Left lobe of liver (tissue), 2 donors: Measurements from ENCODE around the gene RAET1G. TPM values are rescaled to one million over a fixed set of nuclear protein-coding genes. Genes with fewer than 3 reads are reported as not detected.
"Not testable (repeated sequence)": the region's sequence is repeated elsewhere in the genome, so short reads cannot be mapped to it uniquely, and the experiment has no call there.

Experiments used
- ATAC-seq: fragments of 200-7000 bp; cut with Tn5 transposase; one replicate; pipeline ENCODE4 v1.9.1; 2020; ENCODE audit warnings: mild to moderate bottlenecking, moderate library complexity
- DNase-seq: peaks from one replicate; pipeline ENCODE4 v3.0.0-alpha.2; 2020; ENCODE audit warnings: low spot score
- total RNA-seq: library from RNA; stranded (reverse); gene quantifications from one replicate; pipeline ENCODE4 v1.2.1, GENCODE V29; 2021
- donor health status: DM: no; HTN: no; CAD: no; lungs with moderate emphysema.
- donor health status: DM: no; HTN: yes; CAD: no.

The RAET1G gene
- total RNA-seq, 1 donor from 2014 or later: not detected

DNA sequence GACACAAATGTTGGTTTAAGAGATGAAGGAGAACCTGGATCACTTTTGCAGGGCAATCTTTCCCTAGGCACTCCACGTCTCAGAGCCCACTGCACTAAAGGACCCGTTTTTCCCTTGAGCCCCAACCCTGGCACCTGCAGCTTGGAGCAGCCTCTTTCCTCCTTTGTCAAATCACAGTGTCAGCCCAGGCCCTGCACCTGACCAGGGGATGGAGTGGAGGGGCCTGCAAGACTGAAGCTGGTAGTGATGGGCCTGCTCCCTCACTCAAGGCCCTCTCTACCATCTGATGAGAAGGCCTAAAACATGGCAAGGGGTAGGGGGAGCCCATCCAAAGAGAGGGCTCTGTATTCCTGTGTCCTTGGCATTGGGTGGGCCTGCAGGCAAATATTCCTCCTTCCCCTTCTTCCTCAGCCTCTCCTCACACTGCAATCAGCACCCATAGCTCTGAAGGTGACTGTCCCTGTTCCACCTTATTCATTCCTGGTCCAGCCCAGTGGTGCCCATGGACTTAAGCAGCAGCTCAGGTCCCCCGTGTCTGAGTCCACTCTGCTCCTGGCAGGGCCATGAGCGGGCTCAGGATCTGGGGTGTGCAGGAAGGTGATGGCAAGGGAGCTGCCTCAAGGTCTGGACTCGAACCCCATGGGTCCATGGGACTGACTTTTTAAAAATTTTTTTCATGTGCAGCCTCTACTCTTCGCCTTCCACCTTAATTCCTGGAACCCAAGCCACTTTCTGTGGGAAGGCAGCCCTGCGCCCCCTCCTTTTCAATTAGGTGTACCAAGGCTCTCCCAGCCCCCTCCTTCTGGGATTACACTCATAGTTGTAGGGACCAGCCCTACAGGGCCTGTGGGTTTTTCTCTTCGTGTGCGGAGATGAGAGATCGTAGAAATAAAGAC lies 6.7 kb downstream of the RAET1G start:
- no peak for DNase-seq
- ATAC-seq: no peak

GRCh38 chr6:149913540-149914240 lies 9.2 kb downstream of the RAET1G start:
- DNase-seq: no peak
- no peak for ATAC-seq

DNA sequence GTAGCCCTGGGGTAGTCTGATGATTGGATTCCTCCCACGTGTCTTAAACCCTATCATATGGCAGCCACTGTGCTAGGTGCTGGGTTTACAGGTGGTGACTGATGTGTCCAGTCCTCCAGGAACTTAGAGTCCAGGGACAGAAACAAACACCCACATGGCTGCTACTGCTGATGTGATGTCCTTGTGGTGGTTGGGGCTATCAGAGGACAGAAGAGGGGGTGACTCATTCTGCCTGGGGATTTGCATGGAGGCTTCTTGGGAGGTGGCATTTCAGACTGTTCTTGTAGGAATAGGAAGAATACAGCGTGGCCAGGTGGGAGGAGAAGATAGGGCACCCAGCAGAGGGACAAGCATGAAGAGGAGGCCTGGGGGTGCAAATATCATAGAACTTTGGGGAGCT lies 9.8 kb downstream of the RAET1G start:
- ATAC-seq (no peak), DNase-seq (no peak)

DNA sequence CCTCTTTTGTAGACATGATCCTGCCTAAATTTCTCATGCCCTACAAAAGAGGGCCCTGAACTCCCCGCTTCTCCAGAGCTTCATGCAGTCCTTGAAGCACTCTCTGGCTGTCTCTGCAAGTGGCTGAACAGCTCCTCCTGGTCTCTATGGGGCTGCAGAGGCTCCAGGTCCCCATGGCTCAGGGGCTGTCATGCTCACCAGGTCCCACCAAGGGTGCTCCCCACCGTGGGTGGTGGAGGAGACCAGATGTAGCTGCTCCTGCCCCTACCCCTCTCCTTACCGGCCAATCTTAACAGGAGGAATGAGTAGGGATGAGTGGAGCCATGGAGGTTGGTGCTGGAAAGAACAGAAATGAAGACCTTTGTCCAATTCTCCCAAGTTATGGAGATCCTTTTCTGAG lies 10.2 kb downstream of the RAET1G start:
- DNase-seq, ATAC-seq: not testable (repeated sequence)

- ATAC-seq: no peak
- no peak for DNase-seq
Observed at GRCh38 chr6:149910721-149911151, 12.2 kb downstream of the RAET1G start.

DNA sequence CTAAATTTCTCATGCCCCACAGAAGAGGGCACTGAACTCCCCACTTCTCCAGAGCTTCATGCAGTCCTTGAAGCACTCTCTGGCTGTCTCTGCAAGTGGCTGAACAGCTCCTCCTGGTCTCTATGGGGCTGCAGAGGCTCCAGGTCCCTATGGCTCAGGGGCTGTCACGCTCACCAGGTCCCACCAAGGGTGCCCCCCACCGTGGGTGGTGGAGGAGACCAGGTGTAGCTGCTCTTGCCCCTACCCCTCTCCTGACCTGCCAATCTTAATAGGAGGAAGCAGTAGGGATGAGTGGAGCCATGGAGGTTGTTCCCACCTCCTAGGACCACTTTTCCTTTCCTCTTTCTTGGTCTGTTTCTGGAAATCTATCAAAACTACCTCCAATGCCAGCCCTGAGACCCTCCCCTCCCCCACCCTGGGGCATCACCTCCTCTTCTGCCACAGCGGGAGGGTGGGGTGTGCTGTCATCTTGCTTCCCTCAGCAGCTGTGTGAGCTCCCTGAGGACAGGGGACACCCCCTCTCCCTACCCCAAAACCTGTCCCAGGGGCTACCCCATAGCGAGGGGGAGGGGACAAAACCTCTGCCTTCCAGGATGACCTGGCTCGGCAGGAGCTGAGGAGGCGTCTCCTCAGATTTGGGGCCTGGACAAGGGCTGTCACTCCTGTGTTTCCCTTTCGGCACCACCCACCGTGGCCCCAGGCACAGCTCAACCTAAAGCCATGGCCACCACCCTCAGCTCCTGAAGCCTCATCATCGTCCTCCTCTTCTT lies 13.0 kb downstream of the RAET1G start:
- DNase-seq (no peak), ATAC-seq (no peak)

- not testable (repeated sequence) for ATAC-seq
Observed at GRCh38 chr6:149908480-149908879, 14.4 kb downstream of the RAET1G start.

GRCh38 chr6:149907317-149907716 lies 15.6 kb downstream of the RAET1G start:
- no peak for ATAC-seq
- peak; percentile 11 for DNase-seq

More at GRCh38 chr6:149908480-149908879, 14.4 kb downstream of the RAET1G start:
- peak; percentile 15 for DNase-seq

DNA sequence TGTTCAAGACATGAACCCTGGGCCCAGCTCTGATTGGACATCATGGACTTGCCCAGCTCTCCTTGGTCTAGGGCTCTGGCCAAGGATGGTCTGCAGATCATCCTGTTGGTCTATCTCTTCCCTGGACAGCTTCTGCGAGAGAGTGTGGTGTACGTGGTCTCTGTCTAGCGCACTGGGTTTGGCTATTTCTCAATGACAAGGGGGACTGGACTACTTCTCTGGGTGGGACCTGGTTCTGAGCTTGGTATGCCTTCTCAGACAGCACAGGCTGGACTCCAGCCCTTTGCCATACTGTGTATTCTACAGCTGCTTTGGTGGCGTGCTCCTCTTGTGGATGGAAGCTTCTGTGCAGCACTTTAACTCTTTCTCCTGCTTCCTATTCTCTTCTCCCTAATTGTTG lies 16.5 kb downstream of the RAET1G start:
- DNase-seq (no peak), ATAC-seq (no peak)

- peak; percentile 33 for ATAC-seq
- DNase-seq: no peak
Observed at GRCh38 chr6:149905911-149906371, 17.0 kb downstream of the RAET1G start.

GRCh38 chr6:149905371-149905910 lies 17.5 kb downstream of the RAET1G start:
- no peak for ATAC-seq
- DNase-seq: no peak

GRCh38 chr6:149904661-149905370 lies 18.1 kb downstream of the RAET1G start:
- DNase-seq (no peak), ATAC-seq (no peak)

DNA sequence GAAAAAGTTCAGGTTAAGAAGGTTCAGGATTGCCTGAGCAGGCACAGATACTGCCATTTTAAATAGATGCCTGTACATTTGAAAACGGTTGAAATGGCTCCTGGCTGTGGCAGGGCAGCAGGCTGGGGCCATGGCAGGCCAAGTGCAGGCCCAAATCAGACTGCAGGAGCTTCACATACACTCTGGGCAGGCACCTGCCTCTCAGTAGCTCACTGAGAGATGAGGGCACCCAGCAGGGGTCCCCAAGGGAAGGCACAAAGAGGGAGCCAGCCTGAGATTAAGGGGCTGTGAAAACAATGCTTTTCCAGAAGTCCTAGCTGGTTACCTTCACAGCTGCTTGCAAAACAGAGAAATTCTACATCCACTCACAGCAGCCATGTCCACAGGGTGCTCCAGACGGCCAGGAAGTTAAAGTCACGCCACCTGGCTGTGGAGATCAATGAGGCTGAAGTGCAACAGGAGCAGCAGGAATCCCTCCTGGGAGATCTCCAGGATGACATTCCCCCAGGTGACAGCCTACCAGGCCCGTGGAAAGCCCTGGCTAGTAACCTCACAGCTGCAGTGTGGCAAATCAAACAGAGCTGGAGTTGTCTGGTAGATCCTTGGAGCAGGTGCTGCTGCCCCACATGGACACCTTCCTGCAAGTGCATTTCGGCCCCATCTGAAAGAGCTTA lies 18.8 kb downstream of the RAET1G start:
- ATAC-seq: no peak
- DNase-seq: no peak

DNA sequence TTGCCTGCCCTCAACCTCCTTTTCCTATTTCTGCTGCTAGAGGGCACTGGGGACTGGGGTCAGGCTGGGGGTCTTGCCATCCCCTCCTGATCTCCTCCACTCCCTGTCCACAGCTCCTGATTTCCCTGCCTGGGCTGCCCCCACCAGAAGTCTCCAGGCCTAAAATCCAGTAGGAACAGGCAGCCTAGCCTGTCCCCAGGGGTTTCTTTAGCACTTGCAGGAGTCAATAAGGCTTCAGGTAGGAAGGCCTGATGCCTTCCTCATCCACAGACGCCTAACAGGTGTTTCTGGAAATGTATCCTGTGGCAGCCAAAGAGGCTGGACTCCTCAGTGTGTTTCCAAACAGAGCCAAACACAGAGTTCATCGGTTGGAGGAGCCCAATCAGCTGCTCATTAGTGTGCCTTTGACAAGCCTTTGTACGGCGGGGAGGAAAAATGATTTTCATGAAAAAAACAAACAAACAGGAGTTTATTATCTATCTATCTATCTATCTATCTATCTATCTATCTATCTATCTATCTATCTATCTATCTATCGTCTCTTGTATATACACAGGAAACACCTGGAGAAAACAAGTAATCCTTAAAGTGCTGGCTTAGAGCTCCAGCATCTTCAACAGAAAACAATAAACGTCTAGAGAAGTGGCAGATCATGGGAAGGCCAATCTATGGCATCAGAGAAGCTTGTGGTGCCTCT lies 21.3 kb downstream of the RAET1G start:
- no peak for DNase-seq
- no peak for ATAC-seq

DNA sequence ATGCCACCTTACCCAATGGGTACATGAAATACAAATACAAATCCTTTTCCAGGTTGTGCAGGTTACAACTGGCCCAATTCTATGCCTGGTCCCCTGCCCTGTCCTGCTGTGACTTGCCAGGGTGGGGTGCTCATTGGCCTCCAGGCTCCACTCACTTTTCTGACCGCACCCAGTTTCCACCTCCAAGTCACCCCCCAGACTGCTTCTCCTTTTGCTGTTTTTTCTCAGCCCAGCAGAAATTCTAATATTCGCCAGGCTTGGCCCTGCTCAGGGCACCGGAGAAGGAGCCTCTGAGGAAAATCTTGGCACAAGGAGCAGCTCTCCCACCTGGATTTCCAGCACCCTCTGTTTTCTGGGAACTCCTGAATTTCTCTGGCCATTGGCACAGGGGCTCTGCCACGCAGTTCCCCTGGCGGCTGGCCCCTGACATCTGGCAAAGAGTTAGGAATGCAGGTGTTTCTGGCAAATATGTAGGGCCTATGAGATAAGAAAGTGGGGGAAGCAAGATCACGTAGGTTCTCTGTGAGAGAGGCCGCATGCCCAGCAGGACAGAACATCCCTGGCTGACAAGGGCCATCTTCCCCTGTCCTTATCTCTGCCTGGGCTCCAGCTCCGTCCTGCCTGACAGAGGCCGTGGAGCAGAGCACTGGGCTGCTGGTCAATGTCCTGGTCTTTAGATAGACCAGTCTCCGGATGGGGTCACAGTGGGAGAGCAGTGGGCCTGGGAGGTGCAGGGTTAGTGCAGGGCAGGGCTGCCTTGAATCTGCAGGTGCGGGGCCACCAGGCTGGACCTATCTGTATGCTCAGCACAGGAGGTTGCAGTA lies 22.1 kb downstream of the RAET1G start:
- DNase-seq (no peak), ATAC-seq (no peak)

- no peak for ATAC-seq
- no peak for DNase-seq
Observed at GRCh38 chr6:149899926-149900619, 22.8 kb downstream of the RAET1G start.

GRCh38 chr6:149899486-149899885 lies 23.4 kb downstream of the RAET1G start:
- DNase-seq (no peak), ATAC-seq (no peak)

- no peak for DNase-seq
Observed at GRCh38 chr6:149898966-149899365, 24.0 kb downstream of the RAET1G start.

More at GRCh38 chr6:149898966-149899365, 24.0 kb downstream of the RAET1G start:
- no peak for ATAC-seq
